Right atrium auricular region (tissue), 2 donors: ENCODE data around the gene DPP10. TPM values are rescaled to one million over a fixed set of nuclear protein-coding genes. Genes with fewer than 3 reads are reported as not detected.

ENCODE experiments used
- DNase-seq: peaks from one replicate; pipeline ENCODE4 v3.0.0-alpha.2; 2019; ENCODE audit warnings: low spot score
- H3K27ac ChIP-seq, 2 donors: fragments of 200-600 bp; sonication (generic); 1 replicate in 1 of 2; 2 replicates in 1 of 2; pipeline ENCODE4 v1.5.1; 2016 to 2019
- H3K27me3 ChIP-seq, 2 donors: fragments of 200-600 bp; sonication (generic); one replicate each; pipeline versions ENCODE4 v1.5.1 to v1.6.0; 2017 to 2019
- H3K36me3 ChIP-seq: fragments of 200-600 bp; sonication (generic); one replicate; pipeline ENCODE4 v1.5.1; 2016
- H3K4me1 ChIP-seq, 2 donors: fragments of 200-600 bp; sonication (generic); one replicate each; pipeline versions ENCODE4 v1.5.1 to v1.6.0; 2017 to 2019
- H3K4me3 ChIP-seq, 2 donors: fragments of 200-600 bp; sonication (generic); 1 replicate in 1 of 2; 2 replicates in 1 of 2; pipeline ENCODE4 v1.5.1; 2017 to 2019; ENCODE audit warnings: mild to moderate bottlenecking in 1 of 2, moderate library complexity in 1 of 2
- H3K9me3 ChIP-seq, 2 donors: fragments of 200-600 bp; sonication (generic); one replicate each; pipeline ENCODE4 v1.5.1; 2019
- total RNA-seq, 2 donors: library from RNA; depleted of rRNA; stranded (reverse); fragments of >200 nt; gene quantifications; one replicate each; pipeline ENCODE4 v1.1.0, GENCODE V29; 2016
- TF ChIP-seq, protein P1 (sequence below), 2 donors: fragments of 200-600 bp; sonication (generic); IDR thresholded peaks; one replicate each; pipeline ENCODE4 v1.5.1; 2019; ENCODE audit warnings: antibody characterized with exemption in 2 of 2

Gene DPP10
- total RNA-seq, 2 donors from 2014 or later = not detected

GRCh38 chr2:115389024-115389423, 946.6 kb downstream of the DPP10 start:
- TF ChIP-seq, protein P1, sequence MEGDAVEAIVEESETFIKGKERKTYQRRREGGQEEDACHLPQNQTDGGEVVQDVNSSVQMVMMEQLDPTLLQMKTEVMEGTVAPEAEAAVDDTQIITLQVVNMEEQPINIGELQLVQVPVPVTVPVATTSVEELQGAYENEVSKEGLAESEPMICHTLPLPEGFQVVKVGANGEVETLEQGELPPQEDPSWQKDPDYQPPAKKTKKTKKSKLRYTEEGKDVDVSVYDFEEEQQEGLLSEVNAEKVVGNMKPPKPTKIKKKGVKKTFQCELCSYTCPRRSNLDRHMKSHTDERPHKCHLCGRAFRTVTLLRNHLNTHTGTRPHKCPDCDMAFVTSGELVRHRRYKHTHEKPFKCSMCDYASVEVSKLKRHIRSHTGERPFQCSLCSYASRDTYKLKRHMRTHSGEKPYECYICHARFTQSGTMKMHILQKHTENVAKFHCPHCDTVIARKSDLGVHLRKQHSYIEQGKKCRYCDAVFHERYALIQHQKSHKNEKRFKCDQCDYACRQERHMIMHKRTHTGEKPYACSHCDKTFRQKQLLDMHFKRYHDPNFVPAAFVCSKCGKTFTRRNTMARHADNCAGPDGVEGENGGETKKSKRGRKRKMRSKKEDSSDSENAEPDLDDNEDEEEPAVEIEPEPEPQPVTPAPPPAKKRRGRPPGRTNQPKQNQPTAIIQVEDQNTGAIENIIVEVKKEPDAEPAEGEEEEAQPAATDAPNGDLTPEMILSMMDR (IDR thresholded peaks at IDR 0.05) = no peak
- H3K36me3 ChIP-seq = no peaks in the 10 kb centered on the region
- DNase-seq = no peak
- no peak overlapping the region for H3K27ac ChIP-seq
- no peaks in the 10 kb centered on the region for H3K9me3 ChIP-seq
- H3K27me3 ChIP-seq = no peaks in the 10 kb centered on the region
- no peak overlapping the region for H3K4me3 ChIP-seq
- no peaks in the 10 kb centered on the region for H3K4me1 ChIP-seq

- no peaks in the 10 kb centered on the region for H3K27me3 ChIP-seq
- no peak overlapping the region for H3K27ac ChIP-seq
- DNase-seq = no peak
- H3K36me3 ChIP-seq = no peaks in the 10 kb centered on the region
- TF ChIP-seq, protein P1 (IDR thresholded peaks at IDR 0.05) = no peak
- no peak overlapping the region for H3K4me3 ChIP-seq
- H3K9me3 ChIP-seq = no peaks in the 10 kb centered on the region
- H3K4me1 ChIP-seq = no peaks in the 10 kb centered on the region
Measured at GRCh38 chr2:115389898-115390565, 947.6 kb downstream of the DPP10 start.

DNA sequence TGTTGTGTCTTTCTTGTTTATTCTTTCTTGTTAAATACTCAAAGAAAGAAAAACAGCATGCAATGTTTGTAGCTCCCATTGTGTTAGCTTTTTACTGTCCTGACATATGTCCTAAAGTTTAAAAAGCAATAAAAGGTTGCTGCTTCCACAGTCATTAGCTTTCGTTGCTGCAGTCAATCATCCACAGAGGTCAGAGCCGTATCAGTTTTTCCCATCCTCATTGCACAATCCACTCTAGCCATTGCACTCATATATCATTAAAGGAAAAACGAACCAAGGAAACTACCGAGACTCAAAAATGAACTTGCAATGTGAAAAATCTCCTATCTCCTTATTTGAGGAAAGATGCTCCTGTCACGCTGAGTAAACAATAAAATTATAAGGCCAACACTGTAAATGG, 954.1 kb downstream of the DPP10 start:
- no peaks in the 10 kb centered on the region for H3K36me3 ChIP-seq
- TF ChIP-seq, protein P1 (IDR thresholded peaks at IDR 0.05) = no peak
- H3K9me3 ChIP-seq = no peaks in the 10 kb centered on the region
- H3K27me3 ChIP-seq = no peaks in the 10 kb centered on the region
- DNase-seq = no peak
- H3K4me1 ChIP-seq = no peaks in the 10 kb centered on the region
- no peak overlapping the region for H3K27ac ChIP-seq
- H3K4me3 ChIP-seq = no peak overlapping the region

- TF ChIP-seq, protein P1 (IDR thresholded peaks at IDR 0.05) = no peak
- no peaks in the 10 kb centered on the region for H3K4me1 ChIP-seq
- no peak overlapping the region for H3K4me3 ChIP-seq
- no peaks in the 10 kb centered on the region for H3K9me3 ChIP-seq
- no peak overlapping the region for H3K27ac ChIP-seq
- no peaks in the 10 kb centered on the region for H3K27me3 ChIP-seq
- DNase-seq = no peak
- no peaks in the 10 kb centered on the region for H3K36me3 ChIP-seq
Measured at GRCh38 chr2:115400940-115401339, 958.5 kb downstream of the DPP10 start.

DNA sequence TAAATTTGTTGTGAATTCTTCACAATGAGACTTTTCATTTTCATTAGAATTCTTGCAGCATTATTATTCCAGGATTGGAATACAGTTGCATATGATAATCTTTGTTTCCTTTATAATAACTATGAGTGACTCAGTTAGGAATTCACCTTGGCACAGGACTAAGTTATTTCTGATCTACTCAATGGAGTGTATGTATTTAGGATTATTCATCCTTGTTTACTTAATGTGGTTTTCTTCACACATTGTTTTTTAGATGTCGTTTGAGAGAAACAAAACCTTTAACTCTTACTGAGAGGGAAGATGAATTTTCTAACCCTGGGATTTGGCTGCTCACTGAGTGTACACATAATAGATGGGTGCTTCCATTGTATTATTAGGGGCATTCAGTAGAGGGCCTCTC, 970.1 kb downstream of the DPP10 start:
- DNase-seq = no peak
- TF ChIP-seq, protein P1 (IDR thresholded peaks at IDR 0.05) = no peak
- H3K4me1 ChIP-seq = no peaks in the 10 kb centered on the region

DNA sequence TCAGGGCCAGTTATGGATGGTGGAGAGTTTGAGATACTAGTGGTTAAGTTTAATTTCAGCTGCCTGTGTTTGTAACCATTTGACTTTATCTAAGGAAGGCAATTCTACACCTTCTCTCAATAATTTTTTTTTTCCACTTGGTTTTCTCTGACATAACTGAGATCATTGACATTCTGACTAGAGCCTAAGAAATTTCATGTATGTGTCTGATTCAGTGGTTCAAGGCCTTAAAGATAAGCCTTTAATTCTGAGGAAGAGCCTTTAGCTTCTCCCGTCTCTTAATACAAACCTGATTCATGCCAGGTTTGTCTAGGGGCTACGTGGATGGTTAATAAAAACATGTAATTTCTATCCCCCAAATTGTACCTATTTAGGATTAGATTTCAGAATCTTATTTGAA, 971.4 kb downstream of the DPP10 start:
- Histone ChIP-seq H3K27ac (no peak overlapping the region), H3K4me3 (no peak overlapping the region), H3K27me3 (no peaks in the 10 kb centered on the region), H3K4me1 (no peaks in the 10 kb centered on the region), H3K36me3 (no peaks in the 10 kb centered on the region), H3K9me3 (no peaks in the 10 kb centered on the region)
- DNase-seq = no peak
- TF ChIP-seq, protein P1 (IDR thresholded peaks at IDR 0.05) = no peak

More for the DNA sequence above, 970.1 kb downstream of the DPP10 start:
- Histone ChIP-seq H3K36me3 (no peaks in the 10 kb centered on the region), H3K27me3 (no peaks in the 10 kb centered on the region), H3K4me3 (no peak overlapping the region), H3K27ac (no peak overlapping the region), H3K9me3 (no peaks in the 10 kb centered on the region)
